GM10248 (cell line): ENCODE measurements around the gene NOL7.

Experiments
- CTCF ChIA-PET: fragments of 300-600 bp; sonication (Branson Sonifier 250); formaldehyde crosslinking; extraction: SDS; loops from one replicate; lab custom pipeline; 2021; ENCODE audit warnings: antibody characterized with exemption; lab: Yijun Ruan, JAX
- POLR2A ChIA-PET: fragments of 350-650 bp; sonication (Branson Sonifier 250); formaldehyde crosslinking; extraction: SDS; loops from one replicate; lab custom pipeline; 2020; ENCODE audit warnings: antibody characterized with exemption; lab: Yijun Ruan, JAX
- DNase-seq: peaks from one replicate; pipeline ENCODE4 v3.0.0; 2012; ENCODE audit errors: extremely low spot score
- TF ChIP-seq, protein P1 (sequence below): IDR thresholded peaks from 2 replicates; pipeline ENCODE4 v1.5.1; 2012; ENCODE audit warnings: mild to moderate bottlenecking, low read depth; ENCODE audit errors: extremely low read depth, missing control alignments, control extremely low read depth

Gene NOL7

DNA sequence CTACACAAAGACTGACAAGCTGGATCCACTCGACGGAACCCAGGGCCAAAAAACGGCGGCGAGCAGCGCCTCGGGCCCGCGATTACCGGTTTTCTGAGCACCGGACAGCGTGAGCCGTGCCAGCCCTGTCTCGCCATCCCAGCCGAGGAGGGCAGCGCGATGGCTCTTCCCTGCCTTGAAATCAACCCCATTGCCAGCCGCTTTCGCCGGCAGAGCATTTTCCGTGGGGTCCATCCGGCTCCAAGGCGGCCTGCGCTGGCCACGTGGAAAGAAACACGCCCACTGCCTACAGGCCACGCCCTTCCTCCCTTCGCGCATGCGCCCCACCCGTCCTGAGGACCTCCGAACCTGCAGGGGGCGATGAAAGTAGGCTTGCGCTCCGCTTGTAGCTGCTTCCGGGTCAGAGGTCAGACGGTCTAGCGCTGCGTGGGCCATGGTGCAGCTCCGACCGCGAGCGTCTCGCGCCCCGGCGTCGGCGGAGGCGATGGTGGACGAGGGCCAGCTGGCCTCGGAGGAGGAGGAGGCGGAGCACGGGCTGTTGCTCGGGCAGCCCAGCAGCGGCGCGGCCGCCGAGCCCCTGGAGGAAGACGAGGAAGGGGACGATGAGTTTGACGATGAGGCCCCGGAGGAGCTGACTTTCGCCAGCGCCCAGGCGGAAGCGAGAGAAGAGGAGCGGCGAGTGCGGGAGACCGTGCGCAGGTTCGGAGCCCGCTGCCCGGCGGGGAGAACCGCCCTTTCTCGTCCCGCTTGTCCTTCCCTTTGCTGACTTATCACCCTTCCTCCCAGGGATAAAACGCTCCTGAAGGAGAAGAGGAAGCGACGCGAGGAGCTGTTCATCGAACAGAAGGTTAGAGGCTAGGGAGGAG, at the start of gene NOL7:
Gene NOL7, plus strand, starts transcription at position 410 of the 866 bp plus-strand sequence. Its CDS starts 24 bp downstream, at position 434.
- TF ChIP-seq, protein P1, sequence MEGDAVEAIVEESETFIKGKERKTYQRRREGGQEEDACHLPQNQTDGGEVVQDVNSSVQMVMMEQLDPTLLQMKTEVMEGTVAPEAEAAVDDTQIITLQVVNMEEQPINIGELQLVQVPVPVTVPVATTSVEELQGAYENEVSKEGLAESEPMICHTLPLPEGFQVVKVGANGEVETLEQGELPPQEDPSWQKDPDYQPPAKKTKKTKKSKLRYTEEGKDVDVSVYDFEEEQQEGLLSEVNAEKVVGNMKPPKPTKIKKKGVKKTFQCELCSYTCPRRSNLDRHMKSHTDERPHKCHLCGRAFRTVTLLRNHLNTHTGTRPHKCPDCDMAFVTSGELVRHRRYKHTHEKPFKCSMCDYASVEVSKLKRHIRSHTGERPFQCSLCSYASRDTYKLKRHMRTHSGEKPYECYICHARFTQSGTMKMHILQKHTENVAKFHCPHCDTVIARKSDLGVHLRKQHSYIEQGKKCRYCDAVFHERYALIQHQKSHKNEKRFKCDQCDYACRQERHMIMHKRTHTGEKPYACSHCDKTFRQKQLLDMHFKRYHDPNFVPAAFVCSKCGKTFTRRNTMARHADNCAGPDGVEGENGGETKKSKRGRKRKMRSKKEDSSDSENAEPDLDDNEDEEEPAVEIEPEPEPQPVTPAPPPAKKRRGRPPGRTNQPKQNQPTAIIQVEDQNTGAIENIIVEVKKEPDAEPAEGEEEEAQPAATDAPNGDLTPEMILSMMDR, result peak; percentile 92

DNA sequence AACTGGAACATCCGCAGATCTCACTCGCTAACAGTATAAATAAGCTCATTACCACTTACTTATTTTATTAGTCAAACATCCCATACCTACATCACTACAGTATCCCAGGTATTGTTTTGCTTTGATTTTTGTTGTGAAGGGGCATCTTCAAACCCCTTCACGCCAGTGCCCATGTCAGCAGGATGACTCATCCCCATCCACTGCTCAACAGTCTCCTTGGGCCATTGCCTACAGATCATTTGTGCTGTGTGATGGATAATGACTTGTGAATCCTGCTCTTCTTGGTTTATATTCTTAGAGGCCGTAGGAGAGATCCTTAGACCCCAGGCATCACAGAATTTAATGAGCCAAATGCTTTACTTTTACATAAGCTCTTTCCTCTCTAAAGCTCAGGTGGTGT, 49.2 kb upstream of the NOL7 start:
- CTCF ChIA-PET, result interaction anchor here (1.1 to 10.8 kb wide), 2 partner anchors 9 to 261 kb away, joined by 3 to 89 read pairs; partner anchors contain the start of gene SIRT5
- DNase-seq, result no peak
- POLR2A ChIA-PET, result no interaction called here
- TF ChIP-seq, protein P1, result no peak

More for the DNA sequence above, at the start of gene NOL7:
- CTCF ChIA-PET, result interaction anchor here (0.6 to 4.0 kb wide), 41 partner anchors 10 to 704 kb away, joined by 3 to 43 read pairs (median 3); partner anchors contain the start of genes GFOD1, RANBP9, SIRT5 and TBC1D7
- POLR2A ChIA-PET, result interaction anchor here (0.5 to 1.4 kb wide), 5 partner anchors 10 to 1387 kb away, joined by 3 to 5 read pairs (median 3); partner anchors contain the start of gene SIRT5
- DNase-seq, result peak; percentile 98

DNA sequence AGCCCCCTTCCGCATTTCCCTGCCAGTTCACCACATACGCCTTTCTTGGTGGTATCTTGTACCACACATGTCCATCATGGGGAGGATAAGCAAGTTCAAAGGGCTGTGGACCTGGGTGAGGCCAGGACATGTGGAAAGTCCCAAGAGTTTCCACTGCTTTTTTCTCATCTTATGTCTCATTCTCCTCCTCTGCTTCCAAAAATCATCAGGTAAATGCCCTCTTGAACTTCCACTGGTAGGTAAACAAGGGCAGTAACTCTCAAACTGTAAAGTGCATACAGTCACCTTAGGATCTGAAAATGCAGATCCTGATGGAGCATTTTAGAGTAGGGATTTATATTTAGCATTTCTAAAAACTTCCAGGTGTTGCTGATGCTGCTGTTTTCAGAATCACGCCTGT, 48.6 kb upstream of the NOL7 start:
- TF ChIP-seq, protein P1, result no peak
- POLR2A ChIA-PET, result no interaction called here
- no peak for DNase-seq
- CTCF ChIA-PET, result interaction anchor here (1.1 to 10.8 kb wide), 2 partner anchors 9 to 262 kb away, joined by 3 to 89 read pairs; partner anchors contain the start of gene SIRT5

DNA sequence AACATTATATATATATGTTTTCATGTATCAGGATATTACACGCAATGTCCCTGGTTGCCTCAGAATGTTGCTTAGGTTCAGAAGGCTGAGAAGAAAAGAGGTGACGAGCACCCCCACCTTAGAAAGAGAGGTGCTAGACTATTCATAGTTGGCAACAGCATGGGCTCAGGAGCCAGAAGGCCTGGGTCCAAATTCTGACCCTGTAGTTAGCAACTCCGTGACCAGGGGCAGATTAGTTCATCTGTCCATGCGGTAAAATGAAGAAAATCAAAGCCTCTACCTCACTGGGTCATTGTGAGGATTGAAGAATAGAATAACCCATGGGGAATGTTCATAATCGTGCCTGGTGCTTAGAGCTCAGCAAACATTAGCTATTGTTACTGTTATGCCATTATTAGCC, 46.2 kb upstream of the NOL7 start:
- POLR2A ChIA-PET, result no interaction called here
- TF ChIP-seq, protein P1, result no peak
- CTCF ChIA-PET, result interaction anchor here (0.7 kb wide), 1 partner anchor 58 kb away, joined by 3 read pairs; no protein-coding TSS in a partner anchor
- DNase-seq, result no peak

DNA sequence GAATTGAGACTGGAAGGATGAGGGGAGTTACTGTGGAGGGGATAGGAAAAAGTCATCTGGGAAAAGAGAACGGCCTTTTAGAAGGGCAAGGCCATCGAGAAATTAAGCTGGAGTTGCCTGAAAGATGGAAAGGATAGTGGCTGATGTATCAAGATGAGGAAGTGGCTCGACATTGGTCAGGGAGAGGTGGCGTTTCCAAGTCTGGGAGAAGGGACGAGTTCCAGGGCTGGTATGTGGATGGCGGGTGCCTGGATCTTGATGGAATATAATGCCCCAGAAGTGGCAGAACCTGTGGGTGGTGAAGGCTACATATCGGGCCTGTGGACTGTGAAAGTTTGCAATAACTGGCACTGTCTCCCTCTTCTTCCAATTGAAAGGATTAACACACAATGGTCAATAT, 42.9 kb upstream of the NOL7 start:
- DNase-seq, result no peak
- TF ChIP-seq, protein P1, result no peak
- ChIA-PET POLR2A (no interaction called here), CTCF (interaction anchor here (1.1 to 2.4 kb wide), 4 partner anchors 9 to 235 kb away, joined by 3 to 13 read pairs (median 3); partner anchors contain the start of gene GFOD1)

DNA sequence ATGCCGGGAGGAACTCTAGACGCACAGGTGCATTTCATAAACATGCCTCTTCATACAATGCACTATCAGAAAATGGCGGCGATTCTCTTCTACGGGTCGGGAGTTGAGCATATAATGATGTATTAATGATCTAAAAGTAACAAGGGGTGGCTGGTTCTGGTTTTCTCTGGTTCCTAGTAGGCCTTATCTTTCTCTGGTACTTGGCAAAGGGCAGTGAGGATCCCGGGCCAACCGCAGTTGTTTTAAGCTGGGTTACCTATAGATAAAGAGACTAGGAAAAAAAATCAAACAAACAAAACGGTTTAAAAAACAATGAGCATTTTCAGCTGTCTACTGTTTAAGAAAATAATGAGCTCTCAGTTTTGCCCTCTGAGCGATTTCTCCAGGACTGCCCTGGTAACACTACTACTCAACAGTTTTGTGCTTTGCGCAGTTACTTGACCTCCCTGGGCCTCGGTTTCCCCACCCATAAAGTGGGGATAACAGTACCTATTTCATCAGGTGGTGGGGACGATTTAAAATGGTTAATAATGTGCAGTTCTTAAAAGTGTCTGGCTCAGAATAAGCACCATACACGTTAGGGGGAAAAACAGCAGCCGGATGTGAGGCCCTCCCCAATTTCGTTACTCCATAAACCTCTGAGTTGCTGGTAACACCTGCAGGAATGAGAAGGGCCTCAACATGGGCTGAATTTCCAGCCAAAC, 42.0 kb upstream of the NOL7 start:
- TF ChIP-seq, protein P1, result no peak
- CTCF ChIA-PET, result interaction anchor here (0.7 to 2.5 kb wide), 7 partner anchors 10 to 236 kb away, joined by 3 to 13 read pairs (median 4); partner anchors contain the start of genes GFOD1 and NOL7
- no peak for DNase-seq
- POLR2A ChIA-PET, result no interaction called here
